Ectodermal cell (in vitro differentiated cells): ENCODE data around the gene KIAA0753.

Source experiments
- H3K27ac ChIP-seq: 2 replicates; pipeline ENCODE4 v1.7.0; 2013; ENCODE audit warnings: mild to moderate bottlenecking, low read depth, low read length; ENCODE audit not compliant: insufficient read depth, poor library complexity, severe bottlenecking
- H3K27me3 ChIP-seq: 2 replicates; pipeline ENCODE4 v1.7.0; 2013; ENCODE audit warnings: mild to moderate bottlenecking, low read length; ENCODE audit not compliant: insufficient read depth, control insufficient read depth, poor library complexity, severe bottlenecking
- H3K36me3 ChIP-seq: one replicate; pipeline ENCODE4 v1.7.0; 2013; ENCODE audit warnings: low read length; ENCODE audit not compliant: control insufficient read depth, insufficient read depth
- H3K4me1 ChIP-seq: one replicate; pipeline ENCODE4 v1.7.0; 2013; ENCODE audit warnings: low read length; ENCODE audit not compliant: control insufficient read depth, insufficient read depth
- H3K4me3 ChIP-seq: 2 replicates; pipeline ENCODE4 v1.7.0; 2013; ENCODE audit warnings: low read depth, low read length, control low read depth; ENCODE audit not compliant: insufficient read depth
- H3K9me3 ChIP-seq: 2 replicates; pipeline ENCODE4 v1.7.0; 2013; ENCODE audit warnings: mild to moderate bottlenecking, low read length, moderate library complexity; ENCODE audit not compliant: control insufficient read depth
- WGBS, 2 experiments: methylation state at CpG; one replicate each; pipeline ENCODE4 v1.1.7; 2013; ENCODE audit warnings: missing lambda C conversion rate in 2 of 2; 5-methylcytosine and 5-hydroxymethylcytosine counted together

The KIAA0753 gene

DNA sequence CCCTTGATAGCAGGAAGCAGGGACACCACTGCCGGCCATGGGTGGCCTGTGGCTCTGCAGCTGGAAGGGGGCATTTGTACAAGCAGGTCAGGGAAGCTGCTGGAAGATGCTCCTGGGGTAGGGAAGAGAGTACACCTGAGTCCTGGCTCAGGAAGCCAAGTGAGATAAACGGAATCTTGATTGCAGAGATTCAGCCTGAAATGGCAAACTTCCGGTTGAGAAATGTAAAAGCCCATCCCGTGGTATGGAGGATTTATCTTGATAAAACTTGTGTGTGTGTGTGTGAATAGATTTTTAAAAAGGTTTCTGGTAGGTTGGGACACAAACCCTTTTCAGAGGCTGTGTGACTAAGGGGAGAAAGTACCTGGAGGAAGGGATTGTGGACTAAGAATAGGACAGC, 40.7 kb upstream of the KIAA0753 start:
- WGBS, 2 experiments = 85 to 91% methylated on average over 4 of the region's 4 CpGs
- H3K36me3 ChIP-seq = no peaks in the 10 kb centered on the region
- no peaks in the 10 kb centered on the region for H3K9me3 ChIP-seq
- H3K27ac ChIP-seq = no peak overlapping the region
- H3K4me1 ChIP-seq = peaks cover 6% of the 10 kb centered on the region
- H3K27me3 ChIP-seq = no peaks in the 10 kb centered on the region
- H3K4me3 ChIP-seq = no peak overlapping the region

- H3K36me3 ChIP-seq = no peaks in the 10 kb centered on the region
- no peak overlapping the region for H3K27ac ChIP-seq
- peaks cover under 1% of the 10 kb centered on the region for H3K4me1 ChIP-seq
- 83 to 96% methylated on average over 3 to 5 of the region's 6 CpGs for WGBS, 2 experiments
- H3K4me3 ChIP-seq = no peak overlapping the region
- no peaks in the 10 kb centered on the region for H3K27me3 ChIP-seq
- no peaks in the 10 kb centered on the region for H3K9me3 ChIP-seq
Observed at GRCh38 chr17:6679241-6679640, 38.7 kb upstream of the KIAA0753 start.

DNA sequence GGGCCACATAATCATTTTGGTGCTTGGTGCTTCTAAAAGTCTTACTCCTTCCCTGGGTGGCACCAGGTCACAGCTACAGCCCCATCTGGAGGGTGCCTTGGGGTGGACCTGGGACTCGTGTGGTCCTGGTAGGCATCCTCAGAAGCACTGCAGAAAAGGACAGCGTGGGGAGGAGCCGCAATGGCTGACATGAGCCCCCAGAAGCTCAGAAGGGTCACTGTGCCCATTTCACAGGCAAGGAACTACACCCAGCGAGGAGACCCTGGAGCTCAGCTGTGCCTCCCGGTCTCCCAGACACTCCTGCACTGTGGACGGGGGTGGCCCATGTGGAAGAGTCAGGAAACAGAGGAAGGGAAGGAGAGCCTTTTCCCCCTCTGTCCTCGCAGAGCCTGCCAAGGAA, 37.4 kb upstream of the KIAA0753 start:
- H3K27me3 ChIP-seq = no peaks in the 10 kb centered on the region
- 95 to 96% methylated on average over 6 of the region's 7 CpGs for WGBS, 2 experiments
- H3K36me3 ChIP-seq = no peaks in the 10 kb centered on the region

GRCh38 chr17:6677158-6677831, 36.8 kb upstream of the KIAA0753 start:
- H3K4me1 ChIP-seq = no peaks in the 10 kb centered on the region
- WGBS, 2 experiments = 89 to 90% methylated on average over 16 of the region's 16 CpGs
- no peak overlapping the region for H3K4me3 ChIP-seq
- no peak overlapping the region for H3K27ac ChIP-seq
- H3K9me3 ChIP-seq = no peaks in the 10 kb centered on the region
- no peaks in the 10 kb centered on the region for H3K27me3 ChIP-seq
- no peaks in the 10 kb centered on the region for H3K36me3 ChIP-seq

More for the DNA sequence above, 37.4 kb upstream of the KIAA0753 start:
- no peak overlapping the region for H3K27ac ChIP-seq
- no peaks in the 10 kb centered on the region for H3K9me3 ChIP-seq
- H3K4me3 ChIP-seq = no peak overlapping the region
- H3K4me1 ChIP-seq = no peaks in the 10 kb centered on the region

DNA sequence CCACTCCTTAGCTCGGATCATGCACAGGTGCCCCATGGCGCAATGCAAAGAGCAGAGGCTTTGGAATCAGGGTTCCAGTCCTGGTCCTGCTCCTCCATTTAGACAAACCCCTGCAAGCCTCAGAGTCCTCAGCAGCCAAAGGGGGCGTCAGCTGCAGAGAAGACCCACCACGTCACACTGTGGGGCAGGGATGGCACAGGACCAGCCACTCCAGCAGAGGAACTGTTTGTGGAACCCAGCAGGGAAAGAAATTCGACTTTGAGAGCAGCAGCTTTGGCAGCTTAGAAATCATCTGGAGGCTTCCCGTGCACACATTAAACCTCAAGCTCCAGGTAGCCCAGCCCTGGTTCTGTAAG, 36.3 kb upstream of the KIAA0753 start:
- no peaks in the 10 kb centered on the region for H3K4me1 ChIP-seq
- WGBS, 2 experiments = 81 to 84% methylated on average over 6 of the region's 6 CpGs
- no peaks in the 10 kb centered on the region for H3K27me3 ChIP-seq

DNA sequence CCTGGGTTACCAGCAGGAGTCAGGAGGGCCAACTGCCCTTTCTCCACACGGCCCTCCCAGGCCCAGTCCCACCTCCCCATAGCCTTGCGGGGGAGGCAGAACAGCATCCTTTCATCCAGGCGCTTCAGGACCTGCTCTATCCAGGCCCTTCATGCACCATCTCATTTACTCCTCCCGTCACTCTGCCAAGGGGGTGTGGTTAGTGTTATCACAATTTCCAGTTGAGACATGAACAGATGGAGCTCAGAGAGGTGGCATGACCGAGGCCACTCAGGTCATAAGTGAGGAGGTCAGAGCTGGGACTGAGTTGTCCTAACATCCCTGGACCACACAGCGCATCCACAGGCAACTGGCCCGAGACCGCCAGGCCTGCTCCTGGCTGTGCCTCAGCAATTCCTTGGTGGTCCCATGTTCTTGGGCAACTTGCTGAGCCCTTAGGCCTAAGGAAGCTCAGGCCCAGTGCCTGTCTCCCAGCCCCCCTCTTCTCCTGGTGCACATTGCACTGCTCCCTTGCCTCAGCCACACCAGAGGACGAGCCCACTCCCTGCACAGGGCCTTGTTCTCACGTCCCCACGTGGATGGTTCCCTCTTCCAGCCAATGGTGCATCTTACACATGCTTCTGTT, 34.8 kb upstream of the KIAA0753 start:
- H3K27ac ChIP-seq = no peak overlapping the region
- no peaks in the 10 kb centered on the region for H3K4me1 ChIP-seq
- 83% methylated on average over 11 of the region's 11 CpGs for WGBS, 2 experiments
- H3K27me3 ChIP-seq = no peaks in the 10 kb centered on the region
- no peaks in the 10 kb centered on the region for H3K36me3 ChIP-seq
- no peak overlapping the region for H3K4me3 ChIP-seq
- no peaks in the 10 kb centered on the region for H3K9me3 ChIP-seq

More for the DNA sequence above, 36.3 kb upstream of the KIAA0753 start:
- no peak overlapping the region for H3K27ac ChIP-seq
- H3K36me3 ChIP-seq = no peaks in the 10 kb centered on the region
- no peaks in the 10 kb centered on the region for H3K9me3 ChIP-seq
- no peak overlapping the region for H3K4me3 ChIP-seq

DNA sequence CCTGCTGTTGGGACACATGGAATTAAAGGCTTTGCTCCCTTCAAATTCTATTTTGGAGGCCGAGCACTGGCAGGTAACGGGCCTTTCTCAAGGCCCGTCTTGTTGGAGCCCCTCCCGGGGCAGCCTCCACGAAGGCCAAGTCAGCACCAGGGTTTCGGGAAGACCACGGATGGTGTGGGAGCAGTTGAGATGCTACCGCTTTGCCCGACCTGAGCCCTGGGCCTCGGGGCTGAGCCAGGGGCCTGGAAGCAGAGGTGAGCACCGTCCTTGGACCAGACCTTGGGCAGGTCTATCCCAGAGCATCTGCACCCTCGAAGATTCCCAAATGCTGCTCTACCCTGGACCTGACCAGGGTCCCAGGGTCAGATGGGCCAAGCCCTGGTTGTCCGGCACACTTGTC, 34.1 kb upstream of the KIAA0753 start:
- Histone ChIP-seq H3K9me3 (no peaks in the 10 kb centered on the region), H3K27me3 (no peaks in the 10 kb centered on the region), H3K4me3 (no peak overlapping the region), H3K36me3 (no peaks in the 10 kb centered on the region), H3K27ac (no peak overlapping the region), H3K4me1 (no peaks in the 10 kb centered on the region)
- WGBS, 2 experiments = 94 to 95% methylated on average over 13 of the region's 13 CpGs

DNA sequence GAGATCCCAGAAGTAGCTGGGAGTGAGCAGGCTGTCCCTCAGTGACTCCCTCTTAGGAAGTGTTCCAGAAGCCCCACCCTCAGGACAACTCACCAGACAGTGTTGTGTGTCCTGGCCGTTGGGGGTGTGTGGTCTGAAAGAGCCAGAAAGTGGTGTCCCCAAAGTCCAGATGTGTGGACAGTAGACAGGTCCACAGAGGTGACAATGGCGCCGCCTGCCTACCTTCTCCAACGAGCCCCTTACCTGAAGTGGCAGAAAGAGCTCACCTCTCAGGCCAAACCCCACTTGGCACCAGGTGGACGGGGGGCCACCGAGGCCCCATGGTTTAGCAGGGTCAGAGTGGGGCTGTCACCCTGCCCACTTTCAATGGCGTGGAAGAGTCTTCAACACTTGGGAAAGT, 30.9 kb upstream of the KIAA0753 start:
- H3K36me3 ChIP-seq = no peaks in the 10 kb centered on the region
- H3K4me1 ChIP-seq = no peaks in the 10 kb centered on the region
- H3K4me3 ChIP-seq = no peak overlapping the region
- 91 to 94% methylated on average over 7 of the region's 7 CpGs for WGBS, 2 experiments
- H3K27me3 ChIP-seq = no peaks in the 10 kb centered on the region
- no peak overlapping the region for H3K27ac ChIP-seq
- no peaks in the 10 kb centered on the region for H3K9me3 ChIP-seq

- WGBS, 2 experiments = 90 to 92% methylated on average over 6 of the region's 6 CpGs
- no peaks in the 10 kb centered on the region for H3K9me3 ChIP-seq
- H3K4me3 ChIP-seq = no peak overlapping the region
- no peaks in the 10 kb centered on the region for H3K4me1 ChIP-seq
- H3K27me3 ChIP-seq = no peaks in the 10 kb centered on the region
- no peaks in the 10 kb centered on the region for H3K36me3 ChIP-seq
- no peak overlapping the region for H3K27ac ChIP-seq
Observed at GRCh38 chr17:6670999-6671398, 30.5 kb upstream of the KIAA0753 start.

GRCh38 chr17:6670571-6670970, 30.1 kb upstream of the KIAA0753 start:
- WGBS, 2 experiments = 93 to 94% methylated on average over 8 of the region's 8 CpGs
- H3K27me3 ChIP-seq = no peaks in the 10 kb centered on the region
- no peak overlapping the region for H3K27ac ChIP-seq

More at GRCh38 chr17:6670571-6670970, 30.1 kb upstream of the KIAA0753 start:
- Histone ChIP-seq H3K4me1 (no peaks in the 10 kb centered on the region), H3K36me3 (no peaks in the 10 kb centered on the region), H3K9me3 (no peaks in the 10 kb centered on the region), H3K4me3 (no peak overlapping the region)
